Epidermal melanocyte (primary cell): ENCODE results near the gene ZDHHC13.

Experiments
- DNase-seq: peaks from one replicate; pipeline ENCODE4 v3.0.0; 2011; ENCODE audit warnings: low spot score; ENCODE audit not compliant: insufficient read length

Gene ZDHHC13

GRCh38 chr11:19164881-19165280, 47.9 kb downstream of the ZDHHC13 start:
- DNase-seq: no peak

DNA sequence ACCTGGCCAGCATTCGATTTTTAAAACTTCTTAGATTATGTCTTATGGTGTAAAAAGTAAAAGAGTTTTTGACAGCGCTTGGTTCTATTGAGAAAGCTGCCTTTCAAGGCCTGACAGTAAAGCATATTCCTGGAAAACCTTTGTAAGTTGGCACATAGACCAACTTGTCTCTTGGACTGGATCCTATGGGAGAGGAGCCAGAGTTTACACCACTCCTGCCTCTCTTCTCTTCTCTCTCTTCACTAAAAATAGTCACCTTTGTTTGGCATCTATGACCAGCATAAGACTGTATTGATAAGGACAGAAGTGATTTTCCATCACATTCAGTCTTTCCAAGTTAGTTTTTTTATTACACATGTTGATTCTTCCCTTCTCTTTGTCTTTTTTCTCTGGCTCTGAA, 51.1 kb downstream of the ZDHHC13 start:
- no peak for DNase-seq

DNA sequence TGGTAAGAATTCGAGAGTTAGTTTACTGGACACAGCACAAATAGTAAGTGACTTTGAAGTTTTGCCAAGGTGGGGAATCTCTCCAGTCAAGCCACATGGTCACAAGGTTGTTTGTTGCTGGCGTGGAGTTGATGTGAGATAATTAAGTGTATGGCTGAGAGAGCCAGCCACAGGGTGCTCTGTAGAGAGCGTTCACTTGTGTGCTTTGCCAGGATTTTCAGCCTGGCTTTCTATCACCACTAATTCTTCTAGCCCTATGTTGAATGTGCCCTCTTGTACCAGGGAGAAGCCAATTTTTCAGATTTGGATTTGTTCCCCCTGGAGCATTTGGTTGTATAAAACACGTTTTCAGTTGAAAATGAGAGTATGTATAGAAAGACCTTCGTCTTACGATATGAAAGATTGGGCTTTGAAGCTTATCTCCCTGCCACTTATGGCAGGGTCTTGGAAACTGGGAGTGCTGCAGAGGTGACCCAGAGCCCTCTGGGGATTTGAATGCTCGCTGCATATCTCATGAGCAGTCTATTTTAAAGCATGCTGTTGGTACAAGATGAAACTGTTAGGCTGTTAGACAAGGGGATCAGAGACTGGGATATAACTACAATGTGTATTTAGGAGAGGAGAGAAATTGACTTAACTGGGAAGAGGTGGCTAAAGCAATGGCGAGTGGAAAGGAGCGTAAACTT, 56.2 kb downstream of the ZDHHC13 start:
- DNase-seq: no peak

DNA sequence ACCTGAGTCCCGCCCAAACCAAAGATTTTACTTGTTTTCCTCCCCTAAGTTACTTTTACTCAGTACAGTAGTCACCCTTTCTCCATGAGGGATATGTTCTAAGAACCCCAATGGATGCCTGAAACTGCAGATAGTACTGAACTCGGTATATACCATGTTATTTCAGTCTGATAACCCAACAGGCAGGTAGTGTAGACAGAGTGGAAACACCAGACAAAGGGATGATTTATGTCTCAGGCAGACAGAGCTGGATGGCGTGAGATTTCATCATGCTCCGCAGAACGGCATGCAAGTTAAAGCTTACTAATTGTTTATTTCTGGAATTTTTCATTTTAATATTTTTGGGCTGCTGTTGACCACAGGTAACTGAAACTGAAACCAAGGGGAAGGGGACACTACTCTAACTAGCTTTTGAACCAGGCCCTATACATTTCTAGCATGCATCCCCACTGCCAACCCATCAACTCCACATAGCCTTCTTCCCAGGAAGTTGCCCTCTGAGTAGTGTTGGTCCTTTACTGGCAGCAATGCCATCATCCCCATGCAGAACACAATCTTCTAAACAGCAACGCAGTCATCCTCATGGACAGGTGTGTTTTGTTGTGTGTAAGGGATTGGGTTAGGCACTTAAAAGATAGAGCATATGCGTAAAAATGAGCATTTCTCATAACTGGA, 57.1 kb downstream of the ZDHHC13 start:
- DNase-seq: no peak

DNA sequence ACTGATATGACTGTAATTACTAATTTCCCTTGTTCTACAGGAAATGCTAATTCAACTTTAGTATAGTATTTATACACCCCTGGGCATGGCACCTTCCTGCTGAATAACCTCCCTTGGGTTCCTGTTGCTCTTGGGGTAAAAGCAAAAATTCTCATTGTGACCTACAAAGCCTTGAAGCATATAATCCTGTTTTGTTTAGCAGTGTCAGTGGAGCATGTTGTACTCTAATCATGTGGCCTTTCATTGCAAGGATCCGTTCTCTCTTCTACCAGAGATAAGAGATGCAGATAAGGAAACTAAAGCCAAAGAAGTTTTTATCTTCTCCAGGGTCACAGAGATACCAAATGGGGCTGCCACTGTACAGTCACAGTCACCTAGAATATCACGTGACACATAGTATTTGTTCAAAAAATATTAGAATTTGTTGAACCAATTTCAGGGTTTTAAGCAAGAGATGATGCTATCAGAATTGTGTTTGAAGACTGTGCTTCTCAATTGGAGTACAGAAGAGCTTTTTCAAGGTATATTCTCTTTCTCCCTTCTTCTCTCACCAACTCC, 59.7 kb downstream of the ZDHHC13 start:
- DNase-seq: no peak

GRCh38 chr11:19181531-19182261, 64.7 kb downstream of the ZDHHC13 start:
- DNase-seq: no peak

DNA sequence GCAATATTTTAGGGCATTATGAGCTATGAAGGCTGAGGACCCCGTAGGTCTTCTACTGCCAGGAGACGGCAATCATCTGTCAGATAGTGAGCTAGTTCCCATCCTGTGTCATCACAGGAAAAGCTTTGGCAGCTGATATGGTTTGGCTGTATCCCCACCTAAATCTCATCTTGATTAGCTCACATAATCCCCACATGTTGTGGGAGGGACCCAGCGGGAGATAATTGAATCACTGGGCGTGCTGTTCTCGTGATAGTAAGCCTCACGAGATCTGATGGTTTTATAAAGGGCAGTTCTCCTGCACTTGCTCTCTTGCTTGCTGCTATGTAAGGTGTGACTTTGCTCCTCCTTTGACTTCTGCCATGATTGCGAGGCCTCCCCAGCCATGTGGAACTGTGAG, 66.7 kb downstream of the ZDHHC13 start:
- DNase-seq: no peak

- no peak for DNase-seq
Observed at GRCh38 chr11:19185036-19185435, 68.1 kb downstream of the ZDHHC13 start.

GRCh38 chr11:19185516-19186052, 68.6 kb downstream of the ZDHHC13 start:
- no peak for DNase-seq

DNA sequence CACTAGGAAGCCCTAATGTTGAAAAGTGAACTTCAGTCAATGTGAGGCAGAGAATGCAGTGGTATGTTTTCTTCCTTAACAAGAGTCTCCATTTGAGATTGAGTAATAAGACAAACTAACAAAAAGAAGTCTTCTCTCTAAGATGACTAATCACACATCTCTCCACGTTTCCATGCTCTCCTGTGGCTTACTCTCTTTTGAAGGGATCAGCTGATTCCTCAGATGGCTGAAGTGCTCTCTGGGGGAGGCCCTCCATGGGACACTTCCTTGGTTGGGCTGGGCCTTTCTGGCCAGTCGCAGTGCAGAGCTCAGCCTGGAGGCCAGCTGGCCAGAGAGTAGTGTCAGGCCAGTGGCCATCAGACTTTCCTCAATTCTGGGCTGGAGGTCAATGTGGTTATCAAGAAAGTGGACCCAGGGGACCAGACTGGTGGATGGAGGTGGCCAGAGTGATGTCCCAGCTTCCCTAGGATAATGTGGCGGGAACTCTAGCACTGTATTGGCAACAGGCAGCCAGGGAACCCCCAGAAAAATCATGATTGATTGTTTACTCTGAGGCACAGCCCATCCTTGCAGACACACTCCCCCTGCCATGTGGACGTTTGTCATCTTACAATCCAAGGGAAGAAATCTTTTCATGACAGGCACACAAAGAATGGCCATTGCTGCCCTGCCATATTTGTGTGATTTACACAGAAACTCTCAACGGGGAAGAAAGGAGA, 70.3 kb downstream of the ZDHHC13 start:
- DNase-seq: no peak

- DNase-seq: no peak
Observed at GRCh38 chr11:19187833-19188258, 70.9 kb downstream of the ZDHHC13 start.

GRCh38 chr11:19191530-19192169, 74.7 kb downstream of the ZDHHC13 start:
- no peak for DNase-seq

DNA sequence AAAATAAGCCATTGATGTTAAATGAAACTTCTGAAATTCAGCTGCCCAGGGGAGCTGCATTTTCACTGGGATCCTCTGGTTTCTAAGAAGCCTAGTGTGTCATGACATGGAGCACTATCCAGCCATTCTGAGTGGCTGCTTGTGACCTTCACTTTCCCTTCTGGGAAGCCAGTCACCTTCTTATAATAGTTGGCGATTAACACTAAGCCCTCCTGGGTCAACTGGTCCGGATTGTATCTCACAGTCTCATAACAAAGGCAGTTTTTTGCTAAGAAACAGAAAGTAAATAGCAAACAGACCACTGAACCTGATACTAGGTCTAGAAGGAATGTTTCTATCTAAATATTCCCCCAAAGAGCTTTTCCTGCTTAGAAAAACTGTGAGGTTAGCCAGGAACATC, 76.9 kb downstream of the ZDHHC13 start:
- no peak for DNase-seq

DNA sequence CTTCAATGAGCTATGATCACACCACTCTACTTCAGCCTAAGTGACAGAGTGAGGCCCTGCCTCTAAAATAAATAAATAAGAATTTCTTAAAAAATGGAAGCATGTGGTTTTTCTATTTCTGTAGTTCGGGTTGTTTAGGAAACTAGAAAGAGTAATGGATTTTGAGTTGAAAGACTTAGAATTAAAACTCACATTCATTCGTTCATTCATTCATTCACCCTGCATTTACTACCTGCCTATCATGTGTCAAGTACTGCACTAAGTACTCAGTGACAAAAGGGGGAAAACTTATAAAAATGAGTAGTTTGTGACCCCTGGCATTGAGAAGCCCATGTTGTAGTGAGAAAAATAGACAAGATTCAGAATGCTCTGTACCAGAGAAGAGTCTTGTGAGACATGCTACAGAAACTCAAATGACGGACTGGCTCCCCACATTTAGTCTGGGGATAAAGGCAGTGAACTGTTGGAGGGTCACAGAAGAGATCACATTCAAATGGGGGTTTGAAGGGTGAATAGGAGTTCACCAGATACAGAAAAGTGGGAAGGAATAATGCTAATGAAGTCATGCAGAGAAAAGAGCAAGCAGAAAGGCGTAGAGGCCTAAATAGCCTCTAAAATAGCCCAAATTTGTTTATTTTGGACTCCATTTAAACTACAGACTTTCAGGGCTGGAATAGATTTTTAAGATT, 77.8 kb downstream of the ZDHHC13 start:
- DNase-seq: no peak

- DNase-seq: no peak
Observed at GRCh38 chr11:19196432-19196831, 79.5 kb downstream of the ZDHHC13 start.

- DNase-seq: no peak
Observed at GRCh38 chr11:19199048-19199447, 82.1 kb downstream of the ZDHHC13 start.

- DNase-seq: no peak
Observed at GRCh38 chr11:19199771-19200170, 82.8 kb downstream of the ZDHHC13 start.

- DNase-seq: no peak
Observed at GRCh38 chr11:19200410-19201201, 83.6 kb downstream of the ZDHHC13 start.
